DMS 273 (cell line): Measurements from ENCODE around the gene COBL.
A peak's percentile ranks its signal among the peaks of the same experiment; 100 is the strongest.

Source experiments
- DNase-seq: peaks from one replicate; lab custom pipeline; 2025; ENCODE audit not compliant: unreplicated experiment; lab: John Stamatoyannopoulos, UW

COBL gene

DNA sequence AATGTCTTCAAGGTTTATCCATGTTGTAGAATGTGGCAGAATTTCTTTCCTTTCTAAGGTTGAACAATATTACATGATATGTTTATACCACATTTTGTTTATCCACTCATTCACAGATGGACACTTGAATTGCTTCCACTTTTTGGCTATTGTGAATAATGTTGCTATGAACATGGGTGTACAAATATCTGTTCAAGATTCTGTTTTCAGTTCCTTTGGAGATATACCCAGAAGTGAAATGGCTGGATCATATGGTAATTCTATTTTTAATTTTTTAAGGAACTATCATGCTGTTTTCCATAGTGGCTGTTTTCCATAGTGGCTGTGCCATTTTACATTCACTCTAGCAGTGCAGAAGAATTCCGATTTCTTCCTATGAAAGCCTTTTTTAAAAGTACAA is 339.2 kb downstream of the COBL start:
- DNase-seq = no peak

DNA sequence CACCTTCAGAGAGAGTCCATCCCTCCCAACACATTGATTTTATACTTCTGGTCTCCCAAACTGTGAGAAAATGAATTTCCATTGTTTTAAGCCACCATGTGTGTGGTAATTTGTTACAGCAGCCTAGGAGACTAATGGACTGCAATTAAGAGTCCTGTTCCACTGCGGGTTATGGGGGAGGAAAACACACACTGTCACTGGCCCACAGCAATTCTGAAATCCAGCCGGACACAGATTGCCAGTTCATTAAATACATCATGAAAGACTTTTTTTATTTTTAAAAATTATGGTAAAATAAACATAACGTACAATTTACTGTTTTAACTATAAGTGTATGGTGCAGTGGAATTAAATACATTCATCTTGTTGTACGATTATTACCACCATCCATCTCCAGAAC is 340.5 kb downstream of the COBL start:
- DNase-seq = no peak

DNA sequence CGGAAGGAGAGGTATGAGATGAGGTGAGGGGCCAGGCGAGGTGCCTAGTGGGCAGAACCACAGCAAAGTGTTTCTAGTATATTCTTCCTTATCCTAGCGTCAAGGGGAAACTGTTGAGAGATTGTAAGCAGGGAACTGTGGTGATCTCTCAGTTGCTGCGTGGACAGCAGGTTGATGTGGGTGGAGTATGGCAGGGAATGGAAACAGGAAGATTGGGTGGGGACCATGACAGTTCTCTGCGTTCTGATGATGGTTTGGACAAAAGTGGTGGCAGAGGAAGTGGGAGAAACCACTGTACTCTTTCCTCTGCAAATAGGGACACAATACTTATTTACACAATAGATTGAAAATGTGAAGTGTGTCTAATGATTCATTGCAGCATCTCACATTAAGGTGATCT is 342.4 kb downstream of the COBL start:
- no peak for DNase-seq

DNA sequence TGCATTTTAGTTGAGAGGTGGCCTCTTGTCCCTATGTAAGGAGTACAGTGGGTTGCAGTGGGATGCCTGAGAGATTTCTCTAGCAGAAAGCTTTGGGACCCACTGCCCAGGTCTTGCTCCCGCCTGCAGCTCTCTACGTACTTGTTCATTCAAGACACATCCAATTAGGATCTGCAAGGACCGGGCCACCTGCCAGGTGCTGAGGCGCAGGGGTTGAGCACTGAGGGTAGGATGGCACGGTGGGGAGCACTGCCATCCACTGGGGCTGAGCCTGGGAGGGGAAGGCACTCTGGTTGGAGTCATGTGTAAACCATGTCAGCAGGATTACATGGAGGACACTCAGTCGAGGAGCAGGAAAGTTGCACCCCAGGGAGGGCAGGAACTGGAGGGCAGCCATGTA is 342.8 kb downstream of the COBL start:
- DNase-seq = no peak

DNA sequence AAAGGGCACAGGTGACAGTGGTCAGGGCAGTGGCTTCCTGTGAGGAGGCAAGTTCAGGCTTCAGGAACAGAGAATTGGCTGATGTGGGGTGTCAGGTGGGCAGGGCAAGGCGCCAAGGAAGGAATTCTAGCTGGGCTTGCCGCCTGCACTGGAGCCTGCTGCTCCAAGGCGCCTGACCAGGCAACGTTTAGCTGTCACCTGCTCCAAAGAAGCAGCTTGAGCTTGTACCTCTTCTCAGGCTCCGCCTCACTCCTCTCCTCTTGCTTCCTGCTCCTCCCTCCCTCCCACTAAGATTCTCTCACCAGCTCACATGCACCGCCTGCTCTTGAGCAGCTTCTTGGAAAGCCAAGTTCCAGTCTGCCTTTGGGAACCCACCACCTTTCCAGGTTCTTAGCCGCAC is 346.5 kb downstream of the COBL start:
- DNase-seq = peak; percentile 21
